GM21515 (cell line): ENCODE data around the gene SSUH2.
"Not testable (repeated sequence)": the region's sequence is repeated elsewhere in the genome, so short reads cannot be mapped to it uniquely, and the experiment has no call there.

ENCODE experiments used
- ATAC-seq: cut with Tn5 transposase; IDR thresholded peaks from one replicate; pipeline ENCODE4 v1.9.1; 2021; ENCODE audit not compliant: unreplicated experiment

SSUH2 gene, protein sequence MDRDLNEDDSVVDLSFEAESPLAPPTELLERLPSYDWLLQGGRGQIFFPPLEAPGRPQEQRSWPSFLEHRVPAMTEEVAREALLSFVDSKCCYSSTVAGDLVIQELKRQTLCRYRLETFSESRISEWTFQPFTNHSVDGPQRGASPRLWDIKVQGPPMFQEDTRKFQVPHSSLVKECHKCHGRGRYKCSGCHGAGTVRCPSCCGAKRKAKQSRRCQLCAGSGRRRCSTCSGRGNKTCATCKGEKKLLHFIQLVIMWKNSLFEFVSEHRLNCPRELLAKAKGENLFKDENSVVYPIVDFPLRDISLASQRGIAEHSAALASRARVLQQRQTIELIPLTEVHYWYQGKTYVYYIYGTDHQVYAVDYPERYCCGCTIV

DNA sequence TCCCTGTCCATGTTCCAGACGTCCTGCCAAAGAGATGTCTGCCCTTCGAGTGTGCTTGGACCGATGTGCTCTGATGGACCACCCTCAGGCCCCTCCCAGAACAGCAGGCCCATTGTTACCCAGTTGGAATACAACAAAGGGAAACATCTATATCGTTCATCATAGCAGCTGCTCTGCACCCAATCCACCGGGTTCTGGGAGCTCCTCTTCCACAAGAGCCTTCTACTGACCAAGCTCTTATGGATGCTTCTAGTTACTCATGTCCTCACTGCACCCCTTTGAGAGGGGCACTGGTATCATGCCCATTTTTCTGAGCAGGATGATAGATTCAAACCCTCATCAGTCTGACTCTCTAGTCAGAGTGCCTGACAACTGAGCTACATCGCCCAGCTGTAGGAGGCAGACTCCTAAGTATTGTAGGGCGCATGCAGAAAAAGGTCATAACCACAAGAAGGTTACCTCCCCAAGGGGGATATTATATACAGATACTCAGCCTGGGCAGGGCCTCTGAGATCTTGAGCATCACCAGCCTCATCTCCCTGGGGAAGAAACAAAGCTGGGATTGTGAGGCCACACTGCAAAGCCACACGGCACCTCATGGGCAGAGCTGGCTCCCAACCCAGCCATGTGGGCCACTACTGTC is at the start of gene SSUH2:
SSUH2 (minus strand) TSS at position 51 of the 643 bp plus-strand sequence; CDS start at position 11, 40 bp downstream.
- no peak for ATAC-seq

DNA sequence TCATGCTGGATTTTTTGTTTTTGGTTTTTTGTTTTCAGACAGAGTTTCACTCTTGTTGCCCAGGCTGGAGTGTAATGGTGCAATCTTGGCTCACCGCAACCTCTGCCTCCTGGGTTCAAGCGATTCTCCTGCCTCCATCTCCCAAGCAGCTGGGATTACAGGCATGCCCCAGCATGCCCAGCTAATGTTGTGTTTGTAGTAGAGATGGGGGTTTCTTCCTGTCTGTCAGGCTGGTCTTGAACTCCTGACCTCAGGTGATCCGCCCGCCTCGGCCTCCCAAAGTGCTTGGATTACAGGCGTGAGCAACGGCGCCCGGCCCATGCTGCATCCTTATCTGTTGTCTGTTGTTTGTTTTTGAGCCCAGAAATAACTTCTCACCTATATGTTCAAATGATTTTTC is 46.7 kb upstream of the SSUH2 start:
- ATAC-seq: not testable (repeated sequence)

DNA sequence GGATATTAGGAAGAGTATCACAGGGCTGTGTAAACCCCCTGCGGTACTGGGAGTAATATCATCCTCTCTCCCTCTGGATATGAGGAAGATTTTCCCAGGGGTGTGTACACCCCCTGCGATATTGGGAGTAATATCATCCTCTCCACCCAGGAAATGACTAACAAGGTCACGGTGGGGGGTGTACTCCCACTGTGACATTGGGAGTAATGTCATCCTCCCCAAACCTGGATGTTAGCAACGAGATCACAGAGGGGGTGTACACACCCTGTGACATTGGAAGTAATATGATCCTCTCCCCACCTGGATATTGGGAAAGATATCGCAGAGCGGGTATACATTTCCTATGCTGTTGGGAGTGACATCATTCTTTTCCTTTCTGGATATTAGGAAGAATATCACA is 40.4 kb upstream of the SSUH2 start:
- not testable (repeated sequence) for ATAC-seq

DNA sequence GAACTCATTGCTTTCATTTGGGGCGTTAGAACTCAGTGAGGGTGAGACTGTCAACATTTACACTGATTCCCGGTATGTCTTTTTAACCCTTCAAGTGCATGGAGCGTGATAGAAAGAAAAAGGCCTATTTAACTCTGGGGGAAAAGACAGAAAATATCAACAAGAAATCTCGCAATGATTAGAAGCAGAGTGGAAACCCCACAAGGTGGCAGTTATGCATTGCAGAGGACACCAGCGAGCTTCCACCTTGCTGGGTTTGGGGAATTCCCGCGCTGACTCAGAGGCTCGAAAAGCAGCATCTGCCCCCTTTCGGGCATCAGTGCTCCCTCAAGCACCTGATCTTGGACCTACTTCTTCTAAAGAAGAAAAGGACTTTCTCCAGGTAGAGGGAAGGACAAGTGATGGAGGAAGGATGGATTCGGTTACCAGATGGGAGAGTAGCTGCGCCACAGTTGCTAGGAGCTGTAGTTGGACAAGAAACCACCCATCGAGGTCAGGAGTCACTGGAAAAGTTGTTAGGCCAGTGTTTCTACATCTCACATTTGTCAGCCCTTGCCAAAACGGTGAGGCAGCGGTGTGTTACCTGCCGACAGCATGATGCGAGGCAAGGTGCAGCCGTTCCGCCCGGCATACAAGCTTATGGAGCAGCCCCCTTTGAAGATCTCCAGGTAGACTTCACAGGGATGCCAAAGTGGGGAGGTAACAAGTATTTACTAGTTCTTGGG is 38.4 kb upstream of the SSUH2 start:
- ATAC-seq: not testable (repeated sequence)

DNA sequence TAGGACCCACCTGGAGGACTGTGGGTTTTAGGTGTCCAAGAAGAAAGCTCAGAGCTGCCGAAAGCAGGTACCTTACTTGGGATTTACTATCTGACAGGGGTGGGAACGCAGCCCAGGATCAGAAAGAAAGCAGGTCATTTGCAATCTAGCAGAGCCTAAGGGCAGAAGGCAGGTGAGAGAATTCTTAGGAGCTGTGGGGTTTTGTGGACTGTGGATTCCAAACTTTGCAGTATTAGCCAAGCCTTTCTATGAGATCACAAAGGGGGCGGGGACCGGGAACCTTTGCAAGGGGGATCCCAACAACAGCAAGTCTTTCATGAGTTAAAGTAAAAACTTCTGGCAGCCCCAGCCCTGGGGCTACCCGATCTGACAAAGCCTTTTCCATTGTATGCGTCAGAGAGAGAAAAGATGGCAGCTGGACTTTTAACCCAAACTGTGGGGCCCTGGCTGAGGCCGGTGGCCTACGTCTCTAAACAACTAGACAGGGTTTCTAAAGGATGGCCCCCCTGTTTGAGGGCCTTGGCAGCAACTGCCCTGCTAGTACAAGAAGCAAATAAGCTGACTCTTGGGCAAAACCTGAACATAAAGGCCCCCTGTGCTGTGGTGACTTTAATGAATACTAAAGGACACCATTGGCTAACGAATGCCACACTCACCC is 37.4 kb upstream of the SSUH2 start:
- ATAC-seq: not testable (repeated sequence)

DNA sequence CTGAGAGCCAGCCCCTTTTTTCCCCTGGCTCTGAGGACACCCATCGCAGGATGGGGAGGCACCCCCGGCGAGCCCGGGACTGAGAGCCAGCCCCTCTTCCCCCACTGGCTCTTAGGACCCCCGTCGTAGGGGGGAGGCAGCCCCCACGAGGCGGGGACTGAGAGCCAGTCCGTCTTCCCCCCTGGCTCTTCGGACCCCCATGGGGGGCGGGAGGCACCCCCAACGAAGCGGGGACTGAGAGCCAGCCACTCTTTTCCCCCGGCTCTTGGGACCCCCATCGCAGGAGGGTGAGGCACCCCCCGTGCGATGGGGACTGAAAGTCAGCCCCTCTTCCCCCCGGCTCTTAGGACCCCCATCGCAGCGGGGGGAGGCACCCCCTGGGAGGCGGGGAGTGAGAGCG is 36.8 kb upstream of the SSUH2 start:
- ATAC-seq: no peak

DNA sequence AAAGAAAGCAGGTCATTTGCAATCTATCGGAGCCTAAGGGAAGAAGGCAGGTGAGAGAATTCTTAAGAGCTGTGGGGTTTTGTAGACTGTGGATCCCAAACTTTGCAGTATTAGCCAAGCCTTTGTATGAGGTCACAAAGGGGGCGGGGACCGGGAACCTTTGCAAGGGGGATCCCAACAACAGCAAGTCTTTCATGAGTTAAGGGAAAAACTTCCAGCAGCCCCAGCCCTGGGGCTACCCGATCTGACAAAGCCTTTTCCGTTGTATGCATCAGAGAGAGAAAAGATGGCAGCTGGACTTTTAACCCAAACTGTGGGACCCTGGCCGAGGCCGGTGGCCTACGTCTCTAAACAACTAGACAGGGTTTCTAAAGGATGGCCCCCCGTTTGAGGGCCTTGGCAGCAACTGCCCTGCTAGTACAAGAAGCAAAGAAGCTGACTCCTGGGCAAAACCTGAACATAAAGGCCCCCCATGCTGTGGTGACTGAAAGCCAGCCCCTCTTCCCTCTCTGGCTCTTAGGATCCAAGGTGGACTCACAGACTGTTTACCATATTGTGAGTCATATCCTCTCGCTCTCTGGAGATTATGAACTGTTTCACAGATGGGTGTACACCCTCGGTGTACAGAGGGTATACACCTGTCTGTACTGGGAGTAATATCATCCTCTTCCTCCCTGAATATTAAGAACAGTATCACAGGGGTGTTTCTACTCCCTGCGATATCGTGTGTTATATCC is 35.4 kb upstream of the SSUH2 start:
- not testable (repeated sequence) for ATAC-seq

DNA sequence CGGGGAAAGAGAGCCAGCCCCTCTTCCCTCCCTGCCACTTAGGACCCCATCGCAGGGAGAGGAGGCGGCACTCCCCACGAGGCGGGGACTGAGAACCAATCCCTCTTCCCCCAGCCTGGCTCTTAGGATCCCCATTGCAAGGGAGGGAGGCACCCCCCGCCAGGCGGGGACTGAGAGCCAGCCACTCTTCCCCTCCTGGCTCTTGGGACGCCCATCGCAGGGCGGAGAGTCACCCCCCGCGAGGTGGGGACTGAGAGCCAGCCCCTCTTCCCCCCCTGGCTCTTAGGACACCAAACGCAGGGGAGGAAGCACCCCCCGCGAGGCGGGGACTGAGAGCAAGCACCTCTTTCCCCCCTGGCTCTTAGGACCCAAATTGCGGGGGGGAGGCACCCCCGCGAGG is 34.2 kb upstream of the SSUH2 start:
- no peak for ATAC-seq

DNA sequence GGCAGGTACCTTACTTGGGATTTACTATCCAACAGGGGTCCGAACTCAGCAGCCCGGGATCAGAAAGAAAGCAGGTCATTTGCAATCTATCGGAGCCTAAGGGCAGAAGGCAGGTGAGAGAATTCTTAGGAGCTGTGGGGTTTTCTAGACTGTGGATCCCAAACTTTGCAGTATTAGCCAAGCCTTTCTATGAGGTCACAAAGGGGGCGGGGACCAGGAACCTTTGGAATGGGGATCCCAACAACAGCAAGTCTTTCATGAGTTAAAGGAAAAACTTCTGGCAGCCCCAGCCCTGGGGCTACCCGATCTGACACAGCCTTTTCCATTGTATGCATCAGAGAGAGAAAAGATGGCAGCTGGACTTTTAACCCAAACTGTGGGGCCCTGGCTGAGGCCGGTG is 32.7 kb upstream of the SSUH2 start:
- ATAC-seq: not testable (repeated sequence)

DNA sequence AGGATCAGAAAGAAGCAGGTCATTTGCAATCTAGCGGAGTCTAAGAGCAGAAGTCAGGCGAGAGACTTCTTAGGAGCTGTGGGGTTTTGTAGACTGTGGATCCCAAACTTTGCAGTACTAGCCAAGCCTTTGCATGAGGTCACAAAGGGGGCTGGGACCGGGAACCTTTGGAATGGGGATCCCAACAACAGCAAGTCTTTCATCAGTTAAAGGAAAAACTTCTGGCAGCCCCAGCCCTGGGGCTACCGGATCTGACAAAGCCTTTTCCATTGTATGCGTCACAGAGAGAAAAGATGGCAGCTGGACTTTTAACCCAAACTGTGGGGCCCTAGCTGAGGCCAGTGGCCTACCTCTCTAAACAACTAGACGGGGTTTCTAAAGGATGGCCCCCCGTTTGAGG is 31.0 kb upstream of the SSUH2 start:
- ATAC-seq: not testable (repeated sequence)

DNA sequence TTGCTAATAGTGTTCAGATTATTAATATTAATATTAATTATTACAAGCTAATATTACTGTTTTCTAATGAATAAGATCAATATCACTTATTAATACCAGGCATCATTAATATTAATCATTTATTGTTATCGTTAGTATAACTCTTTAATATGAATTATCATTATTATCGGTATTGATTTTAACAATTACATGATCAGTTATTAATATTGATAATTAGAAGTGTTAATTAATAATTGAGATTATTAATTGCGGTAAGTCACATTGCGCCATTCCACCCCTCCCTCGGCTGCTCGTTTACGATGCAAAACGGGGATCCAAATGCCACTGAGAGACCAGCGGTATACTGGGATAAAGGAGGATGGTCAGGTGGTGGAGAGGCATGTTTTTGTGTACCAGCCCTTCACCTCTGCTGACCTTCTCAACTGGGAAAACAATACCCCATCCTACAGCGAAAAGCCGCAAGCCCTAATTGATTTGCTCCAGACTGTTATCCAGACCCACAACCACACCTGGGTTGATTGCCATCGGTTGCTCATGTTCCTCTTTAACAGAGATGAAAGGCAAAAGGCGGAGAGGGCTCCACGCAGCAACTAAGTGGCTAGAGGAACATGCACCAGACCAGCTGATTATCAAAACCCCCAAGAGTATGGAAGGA is 28.6 kb upstream of the SSUH2 start:
- ATAC-seq: no peak

DNA sequence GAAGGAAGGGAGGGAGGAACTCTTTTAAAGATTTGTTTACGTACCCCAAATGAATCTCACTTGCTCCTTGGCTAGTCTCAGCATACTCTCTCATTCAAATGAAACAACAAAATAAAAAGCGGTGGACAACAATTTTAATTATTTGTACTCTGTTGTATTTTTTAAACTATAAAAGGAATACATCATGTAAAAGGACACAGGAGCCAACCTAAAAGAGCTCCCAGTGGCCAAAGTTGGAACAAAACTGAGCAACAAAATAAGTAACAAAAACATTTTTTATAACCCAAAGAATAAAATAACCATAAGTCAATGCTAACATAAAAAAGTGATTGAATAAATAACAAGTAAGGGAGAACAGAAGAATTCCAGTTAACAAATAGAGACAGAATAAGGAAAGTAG is 24.4 kb upstream of the SSUH2 start:
- no peak for ATAC-seq

DNA sequence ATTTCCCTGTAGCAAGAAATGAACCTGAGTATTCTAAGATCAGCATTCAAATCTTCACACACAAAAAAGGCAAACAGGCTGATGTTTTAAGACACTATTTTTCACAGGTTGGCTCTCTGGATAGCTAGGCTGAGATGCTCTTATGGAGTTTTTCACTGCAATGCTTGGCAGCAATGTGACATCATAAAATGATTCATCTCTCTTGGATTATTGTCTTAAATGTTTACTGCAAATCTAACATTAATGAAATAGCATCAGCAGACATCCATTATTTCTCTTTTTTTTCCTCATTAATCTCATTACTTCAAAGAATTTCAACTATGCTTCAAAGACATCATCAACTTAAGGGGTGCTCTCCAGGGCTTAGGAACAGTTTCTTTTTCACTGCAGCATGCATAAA is 23.6 kb upstream of the SSUH2 start:
- no peak for ATAC-seq

DNA sequence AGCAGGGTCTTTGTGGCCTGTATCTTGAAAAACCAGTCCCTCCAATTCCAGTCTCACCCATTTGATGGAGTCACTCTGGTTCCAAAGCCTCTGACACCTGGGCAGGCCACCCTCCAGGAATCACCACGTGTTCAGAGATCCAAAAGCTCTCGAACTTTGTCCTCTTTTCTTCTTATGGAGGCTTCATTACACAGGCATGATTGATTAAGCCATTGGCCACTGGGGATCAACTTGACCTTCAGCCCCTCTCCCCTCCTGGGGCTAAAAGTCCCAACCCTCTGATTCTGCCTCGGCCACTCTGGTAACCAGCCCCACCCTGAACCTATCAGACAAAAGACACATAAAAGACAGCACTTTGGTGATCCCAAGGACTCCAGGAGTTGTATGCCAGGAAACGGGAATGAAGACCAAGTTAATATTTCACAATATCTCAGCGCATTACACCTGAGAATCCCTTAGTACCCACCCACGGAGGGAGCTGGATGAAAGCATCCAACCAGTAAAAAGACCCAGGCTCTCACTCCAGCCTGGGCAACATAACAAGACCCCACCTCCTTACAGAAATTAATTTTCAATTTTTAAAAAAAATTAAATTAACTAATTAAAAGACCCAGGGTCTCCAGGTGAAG is 23.0 kb upstream of the SSUH2 start:
- no peak for ATAC-seq

DNA sequence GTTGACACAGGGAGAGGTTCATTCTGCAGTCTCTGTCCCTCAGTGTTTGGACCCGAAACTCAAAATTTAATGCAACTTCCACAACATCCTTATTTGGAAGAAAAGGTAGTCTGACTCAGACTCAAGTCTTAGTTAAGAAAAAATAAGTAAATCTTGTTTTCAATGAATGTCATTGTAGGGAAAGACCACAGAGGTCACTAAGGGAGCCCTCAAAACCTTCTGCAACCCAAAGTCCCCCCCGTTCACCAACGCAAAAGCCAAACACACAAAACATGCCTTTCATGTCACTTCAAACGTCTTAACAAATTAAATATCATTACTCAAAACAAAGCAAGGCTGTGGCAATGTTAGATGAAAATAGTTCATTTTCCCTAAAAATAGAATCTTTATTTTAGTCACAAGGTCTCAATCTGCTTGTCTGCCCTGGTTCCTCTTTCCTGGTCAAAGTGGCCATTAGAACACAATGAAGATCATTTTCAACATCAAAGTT is 20.9 kb upstream of the SSUH2 start:
- ATAC-seq: peak; percentile 59

DNA sequence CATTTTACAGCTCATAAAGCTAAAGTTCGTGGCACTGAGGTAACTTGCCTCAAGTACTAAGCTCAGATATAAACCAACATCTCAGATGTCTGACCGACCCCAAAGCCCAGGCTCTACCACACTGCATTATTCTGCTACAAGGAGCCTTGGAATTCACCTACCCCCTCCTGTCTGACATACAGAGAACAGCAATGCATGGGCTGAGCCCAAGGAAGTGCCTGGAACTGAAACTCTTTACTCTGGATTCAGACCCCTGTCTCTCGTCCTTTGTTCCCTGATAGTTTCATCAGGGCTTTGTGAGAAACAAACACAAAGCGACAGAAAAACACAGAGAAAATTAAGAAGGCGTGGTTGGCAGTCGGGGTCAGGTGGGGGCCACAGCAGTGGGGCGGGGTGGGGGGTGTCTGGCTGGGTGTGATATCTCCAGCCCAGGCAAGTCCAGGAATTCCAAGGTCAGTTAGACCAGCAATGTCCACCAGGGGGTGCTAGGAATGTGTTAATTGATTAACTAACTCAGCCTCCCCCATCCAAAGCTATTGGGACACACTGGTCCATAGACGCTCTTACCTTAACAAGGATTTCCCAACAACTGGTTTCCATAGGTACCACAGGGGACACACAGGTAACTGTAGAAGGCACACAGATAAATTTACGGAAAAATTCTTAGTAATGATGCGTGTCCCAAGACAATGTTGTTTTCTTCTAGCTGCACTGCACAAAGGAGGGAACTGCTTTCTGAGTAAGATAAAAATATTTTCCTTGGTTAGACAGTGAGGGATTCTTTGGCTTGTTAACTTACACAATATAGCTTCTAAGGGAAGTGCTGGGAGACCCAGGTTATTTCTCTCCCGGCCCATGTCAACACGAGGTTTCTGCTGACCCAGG is 18.8 kb upstream of the SSUH2 start:
- no peak for ATAC-seq

DNA sequence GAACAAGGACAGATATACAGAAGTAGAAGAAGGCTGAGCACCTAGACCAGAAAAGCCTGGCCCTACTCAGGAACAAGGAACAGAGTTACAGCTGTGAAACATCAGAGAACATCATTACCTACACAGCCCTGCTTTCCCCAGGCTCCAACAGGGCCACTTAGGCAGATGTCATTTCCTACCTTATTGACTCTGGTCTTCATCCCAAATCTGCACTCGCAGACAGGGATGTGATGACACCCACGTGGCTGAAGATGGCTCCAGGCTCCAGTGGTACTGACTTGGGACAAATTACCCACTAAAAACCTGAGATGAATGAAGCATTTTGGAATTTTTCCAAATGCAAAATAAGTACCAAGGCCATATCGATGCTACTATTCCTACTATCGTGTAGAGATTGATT is 18.0 kb upstream of the SSUH2 start:
- no peak for ATAC-seq
